PC-3 (cell line): ENCODE results near the gene RARA.

ENCODE experiments used
- CTCF ChIP-seq: fragments of 300-600 bp; sonication (generic); conservative IDR thresholded peaks from 2 replicates; pipeline ENCODE4 v1.5.1; 2017; ENCODE audit warnings: antibody characterized with exemption, low read depth, mild to moderate bottlenecking, low read length
- EZH2 ChIP-seq: fragments of 300-600 bp; sonication (generic); IDR thresholded peaks from one replicate; pipeline ENCODE4 v1.6.1; 2017; ENCODE audit warnings: antibody characterized with exemption, mild to moderate bottlenecking, low read length; ENCODE audit not compliant: unreplicated experiment

- no peak for TF ChIP-seq CTCF
- TF ChIP-seq EZH2: no peak
Measured at GRCh38 chr17:40345994-40346764, 37.2 kb downstream of the RARA start.
